Hepatic stellate cell (primary cell): ENCODE results near the gene TRPM3.

Experiments used
- DNase-seq: peaks from one replicate; pipeline ENCODE4 v3.0.0; 2011; ENCODE audit warnings: low spot score

Gene TRPM3

GRCh38 chr9:71121275-71122021 is at the start of gene TRPM3:
TSS of gene TRPM3 (minus strand) at chr9:71121621. CDS start at chr9:71121354, 267 bp downstream.
- DNase-seq, result no peak

- no peak for DNase-seq
Observed at GRCh38 chr9:71168418-71168817, 47.0 kb upstream of the TRPM3 start.

GRCh38 chr9:71162126-71162525 is 40.7 kb upstream of the TRPM3 start:
- no peak for DNase-seq

GRCh38 chr9:71157731-71158130 is 36.3 kb upstream of the TRPM3 start:
- no peak for DNase-seq

- no peak for DNase-seq
Observed at GRCh38 chr9:71147368-71147767, 25.9 kb upstream of the TRPM3 start.

- DNase-seq, result no peak
Observed at GRCh38 chr9:71146511-71146910, 25.1 kb upstream of the TRPM3 start.

- no peak for DNase-seq
Observed at GRCh38 chr9:71145179-71145578, 23.8 kb upstream of the TRPM3 start.

- DNase-seq, result no peak
Observed at GRCh38 chr9:71144495-71144894, 23.1 kb upstream of the TRPM3 start.

GRCh38 chr9:71136696-71137095 is 15.3 kb upstream of the TRPM3 start:
- DNase-seq, result no peak

- no peak for DNase-seq
Observed at GRCh38 chr9:71131145-71131544, 9.7 kb upstream of the TRPM3 start.

- no peak for DNase-seq
Observed at GRCh38 chr9:71130521-71130920, 9.1 kb upstream of the TRPM3 start.

GRCh38 chr9:71128796-71129195 is 7.4 kb upstream of the TRPM3 start:
- DNase-seq, result no peak

GRCh38 chr9:71127301-71127700 is 5.9 kb upstream of the TRPM3 start:
- no peak for DNase-seq

GRCh38 chr9:71122421-71122820 is 1.0 kb upstream of the TRPM3 start:
- DNase-seq, result no peak

- no peak for DNase-seq
Observed at GRCh38 chr9:71122022-71122275, 528 bp upstream of the TRPM3 start.

- no peak for DNase-seq
Observed at GRCh38 chr9:71120501-71121247, 747 bp downstream of the TRPM3 start.

GRCh38 chr9:71119746-71120145 is 1.7 kb downstream of the TRPM3 start:
- DNase-seq, result no peak

GRCh38 chr9:71118324-71118723 is 3.1 kb downstream of the TRPM3 start:
- DNase-seq, result no peak

- DNase-seq, result no peak
Observed at GRCh38 chr9:71115448-71115975, 5.9 kb downstream of the TRPM3 start.

- DNase-seq, result no peak
Observed at GRCh38 chr9:71112866-71113265, 8.6 kb downstream of the TRPM3 start.

- no peak for DNase-seq
Observed at GRCh38 chr9:71108937-71109336, 12.5 kb downstream of the TRPM3 start.

- no peak for DNase-seq
Observed at GRCh38 chr9:71106992-71107391, 14.4 kb downstream of the TRPM3 start.

- DNase-seq, result no peak
Observed at GRCh38 chr9:71105192-71105591, 16.2 kb downstream of the TRPM3 start.

GRCh38 chr9:71098801-71099200 is 22.6 kb downstream of the TRPM3 start:
- DNase-seq, result no peak
